Pulmonary artery endothelial cell (primary cell): ENCODE results near the gene SPRTN. TPM values are rescaled to one million over a fixed set of nuclear protein-coding genes. Genes with fewer than 3 reads are reported as not detected.

Source experiments
- DNase-seq: peaks from one replicate; pipeline ENCODE4 v3.0.0-alpha.2; 2011; ENCODE audit warnings: low read depth, low spot score
- total RNA-seq: library from RNA; depleted of rRNA; stranded (reverse); fragments of >200 nt; gene quantifications from 2 replicates; pipeline ENCODE4 v1.2.3, GENCODE V29; 2014

The SPRTN gene, protein sequence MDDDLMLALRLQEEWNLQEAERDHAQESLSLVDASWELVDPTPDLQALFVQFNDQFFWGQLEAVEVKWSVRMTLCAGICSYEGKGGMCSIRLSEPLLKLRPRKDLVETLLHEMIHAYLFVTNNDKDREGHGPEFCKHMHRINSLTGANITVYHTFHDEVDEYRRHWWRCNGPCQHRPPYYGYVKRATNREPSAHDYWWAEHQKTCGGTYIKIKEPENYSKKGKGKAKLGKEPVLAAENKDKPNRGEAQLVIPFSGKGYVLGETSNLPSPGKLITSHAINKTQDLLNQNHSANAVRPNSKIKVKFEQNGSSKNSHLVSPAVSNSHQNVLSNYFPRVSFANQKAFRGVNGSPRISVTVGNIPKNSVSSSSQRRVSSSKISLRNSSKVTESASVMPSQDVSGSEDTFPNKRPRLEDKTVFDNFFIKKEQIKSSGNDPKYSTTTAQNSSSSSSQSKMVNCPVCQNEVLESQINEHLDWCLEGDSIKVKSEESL
- total RNA-seq = 19.3 and 22.4 TPM in 2 replicates

DNA sequence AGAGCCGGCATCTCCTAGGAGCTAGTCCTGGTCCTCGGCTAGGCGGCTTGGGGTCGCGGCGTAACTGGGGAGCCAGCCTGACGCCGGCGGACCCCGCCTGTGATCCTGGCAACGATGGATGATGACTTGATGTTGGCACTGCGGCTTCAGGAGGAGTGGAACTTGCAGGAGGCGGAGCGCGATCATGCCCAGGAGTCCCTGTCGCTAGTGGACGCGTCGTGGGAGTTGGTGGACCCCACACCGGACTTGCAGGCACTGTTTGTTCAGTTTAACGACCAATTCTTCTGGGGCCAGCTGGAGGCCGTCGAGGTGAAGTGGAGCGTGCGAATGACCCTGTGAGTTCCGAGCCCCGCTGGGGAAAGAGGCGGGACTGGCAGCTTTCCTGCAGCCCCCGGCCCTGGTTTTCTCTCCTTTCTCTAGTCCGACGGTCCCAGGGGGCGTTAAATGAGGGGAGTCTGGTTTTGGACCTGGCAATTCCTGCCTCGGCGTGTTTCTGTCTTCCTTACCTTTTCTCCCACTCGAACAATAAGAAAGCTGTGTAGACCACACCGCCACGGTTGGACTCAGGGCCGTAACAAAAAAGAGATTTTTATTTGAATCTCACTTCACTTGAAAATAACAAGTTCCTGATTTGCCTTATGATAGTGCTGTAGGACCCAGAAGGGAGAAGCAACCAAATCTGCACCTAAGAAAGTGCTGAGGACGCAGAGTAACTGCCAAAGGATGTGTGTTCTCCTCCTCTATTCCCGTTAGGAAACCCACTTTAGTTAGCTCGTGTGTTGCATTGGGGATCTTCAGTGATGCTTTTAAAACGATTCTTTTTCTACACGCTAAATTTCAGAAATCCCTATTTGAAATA lies at the start of gene SPRTN:
Gene SPRTN (plus strand): TSS at position 24 of the 859 bp plus-strand sequence. CDS start 91 bp downstream, at position 115.
- no peak for DNase-seq

GRCh38 chr1:231295938-231296337 lies 42.2 kb upstream of the SPRTN start:
- no peak for DNase-seq

DNA sequence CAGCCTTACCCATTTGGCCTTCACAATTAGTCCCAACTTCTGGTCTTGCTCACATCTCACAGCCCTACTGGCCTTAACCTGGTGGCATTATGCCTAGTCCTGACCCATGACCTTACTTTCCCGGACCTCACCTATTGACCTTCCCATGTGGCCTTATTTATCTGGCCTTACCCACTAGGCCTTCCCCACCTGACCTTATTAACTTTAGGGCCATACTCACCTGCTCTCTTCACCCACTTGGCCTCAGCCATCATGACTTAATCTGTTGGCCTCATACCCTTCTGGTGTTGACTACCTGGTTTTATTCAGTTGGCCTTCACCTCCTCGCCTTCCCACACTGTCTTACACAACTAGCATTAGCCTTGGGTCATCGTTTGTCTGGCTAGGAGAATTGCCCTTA lies 36.1 kb upstream of the SPRTN start:
- DNase-seq = no peak

DNA sequence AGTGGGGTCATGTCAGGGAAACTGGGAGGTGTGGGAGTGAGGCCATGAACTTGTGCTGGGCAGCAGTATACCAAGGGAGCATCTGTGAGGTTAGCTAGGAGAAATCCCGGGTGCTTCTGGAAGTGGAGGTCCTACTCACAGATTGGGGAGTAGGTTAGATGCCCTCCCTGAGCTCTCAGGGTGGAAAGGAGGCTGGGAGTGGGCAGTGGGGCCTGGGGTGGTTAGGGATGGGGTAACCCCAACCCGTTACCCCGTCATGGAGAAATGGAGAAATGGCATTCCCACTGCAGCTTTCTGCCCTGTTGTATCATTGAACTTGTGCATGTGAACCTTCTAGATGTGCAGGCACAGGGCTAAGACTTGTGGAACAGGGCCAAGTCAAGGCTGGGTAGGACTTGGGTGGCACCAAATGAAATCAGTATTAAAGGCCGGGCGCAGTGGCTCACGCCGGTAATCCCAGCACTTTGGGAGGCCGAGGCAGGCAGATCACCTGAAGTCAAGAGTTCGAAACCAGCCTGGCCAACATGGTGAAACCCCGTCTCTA lies 27.6 kb upstream of the SPRTN start:
- DNase-seq = no peak

DNA sequence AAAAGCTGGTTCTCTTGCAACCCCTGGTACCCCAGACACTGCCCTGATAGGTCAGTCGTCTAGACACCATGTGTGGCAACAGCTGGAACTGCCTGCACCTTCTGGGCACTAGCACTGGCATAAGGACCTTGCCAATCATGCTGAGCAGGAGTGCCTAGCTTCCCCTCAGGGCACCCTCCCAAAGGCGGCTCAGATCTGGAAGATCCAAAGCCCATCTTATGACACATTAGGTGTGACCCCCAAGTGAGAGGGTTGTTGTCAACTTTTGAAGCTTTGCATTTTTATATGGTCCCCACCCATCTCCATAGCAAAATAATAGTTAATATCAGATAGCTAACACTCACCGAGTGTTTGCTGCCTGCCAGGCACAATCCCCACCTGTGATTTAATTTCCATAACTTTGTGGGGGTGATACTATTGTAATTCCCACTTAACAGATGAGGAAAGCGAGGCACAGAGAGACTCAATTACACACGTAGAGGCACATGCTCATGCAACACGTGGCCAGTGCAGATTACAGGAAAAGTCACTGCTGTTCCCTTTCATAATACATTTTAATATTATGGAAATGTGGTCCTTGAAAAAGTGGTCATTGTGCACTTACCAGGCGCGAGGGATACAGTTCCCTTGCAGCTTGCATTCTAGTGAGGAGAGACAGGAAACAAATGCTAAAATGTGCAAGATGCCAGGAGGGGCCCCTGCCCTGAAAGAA lies 26.2 kb upstream of the SPRTN start:
- DNase-seq = no peak

- DNase-seq = no peak
Measured at GRCh38 chr1:231312432-231312788, 25.7 kb upstream of the SPRTN start.

DNA sequence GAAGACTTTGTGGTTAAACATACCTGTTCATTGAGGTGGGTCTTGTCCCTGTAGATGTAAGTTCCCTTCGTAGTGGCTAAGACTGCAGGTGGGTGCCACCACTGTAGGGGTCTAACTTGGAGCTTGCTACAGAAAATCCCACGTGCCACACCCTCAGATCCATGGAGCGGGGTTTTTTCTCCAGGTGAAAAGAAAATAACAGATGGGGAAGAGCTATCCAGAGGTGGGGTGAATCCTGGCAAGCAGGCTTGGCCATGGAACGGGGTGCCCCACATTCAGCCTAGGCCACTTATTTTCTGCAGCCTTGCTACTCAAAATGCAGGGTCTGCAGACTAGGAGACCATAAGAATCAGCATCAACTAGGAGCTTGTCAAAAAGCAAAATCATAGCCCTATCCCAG lies 24.4 kb upstream of the SPRTN start:
- DNase-seq = no peak

DNA sequence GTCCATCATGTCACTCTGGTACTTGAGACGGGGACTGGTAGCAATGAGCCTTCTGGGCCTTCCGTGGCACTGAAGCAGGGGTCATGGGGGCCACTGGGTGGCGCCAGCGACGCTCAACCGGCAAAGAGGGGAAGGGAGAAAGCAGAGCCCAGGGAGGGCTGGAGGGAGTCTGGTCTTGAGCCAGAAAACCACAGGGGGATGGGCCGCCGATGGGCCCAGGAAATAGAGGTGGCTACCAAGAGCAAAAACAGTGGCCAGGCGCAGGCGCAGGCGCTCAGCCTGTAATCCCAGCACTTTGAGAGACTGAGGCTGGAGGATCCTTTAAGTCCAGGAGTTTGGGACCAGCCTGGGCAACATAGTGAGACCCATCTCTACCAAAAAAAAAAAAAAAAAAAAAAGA lies 22.2 kb upstream of the SPRTN start:
- no peak for DNase-seq

DNA sequence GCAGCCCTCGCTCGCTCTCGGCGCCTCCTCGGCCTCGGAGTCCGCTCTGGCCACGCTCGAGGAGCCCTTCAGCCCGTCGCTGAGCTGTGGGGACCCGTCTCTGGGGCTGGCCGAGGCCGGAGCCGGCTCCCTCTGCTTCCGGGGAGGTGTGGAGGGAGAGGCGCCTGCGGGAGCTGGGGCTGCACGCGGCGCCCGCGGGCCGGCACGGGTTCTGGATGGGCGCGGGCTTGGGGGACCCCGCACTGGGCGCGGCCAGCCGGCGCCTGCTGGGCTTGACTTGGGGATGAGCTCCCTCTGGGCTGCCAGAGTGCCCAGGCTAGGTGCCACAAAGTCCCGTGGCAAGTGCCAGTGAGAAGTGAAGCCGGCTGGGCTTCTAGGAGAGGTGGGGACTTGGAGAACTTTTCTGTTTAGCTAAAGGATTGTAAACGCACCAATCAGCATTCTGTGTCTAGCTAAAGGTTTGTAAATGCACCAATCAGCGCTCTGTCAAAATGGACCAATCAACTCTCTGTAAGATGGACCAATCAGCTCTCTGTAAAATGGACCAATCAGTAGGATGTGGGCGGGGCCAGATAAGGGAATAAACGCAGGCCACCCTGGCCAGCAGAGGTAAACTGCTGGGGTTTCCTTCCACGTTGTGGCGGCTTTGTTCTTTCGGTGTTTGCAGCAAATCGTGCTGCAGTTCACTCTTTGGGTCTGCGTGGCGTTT lies 20.6 kb upstream of the SPRTN start:
- no peak for DNase-seq

DNA sequence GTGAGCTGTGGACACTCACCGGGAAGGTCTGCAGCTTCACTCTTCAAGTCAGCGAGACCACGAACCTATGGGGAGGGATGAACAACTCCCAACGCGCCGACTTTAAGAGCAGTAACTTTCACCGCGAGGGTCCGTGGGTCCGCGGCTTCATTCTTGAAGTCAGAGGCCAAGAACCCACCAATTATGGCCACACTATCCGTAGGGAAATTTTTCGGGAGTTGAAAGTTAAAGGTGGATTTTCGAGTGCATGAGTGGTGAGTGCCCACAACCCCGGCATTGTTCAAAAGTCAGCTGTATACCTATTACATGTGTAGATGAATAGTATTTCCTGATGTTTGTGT lies 20.1 kb upstream of the SPRTN start:
- no peak for DNase-seq

GRCh38 chr1:231318568-231318967 lies 19.5 kb upstream of the SPRTN start:
- no peak for DNase-seq

DNA sequence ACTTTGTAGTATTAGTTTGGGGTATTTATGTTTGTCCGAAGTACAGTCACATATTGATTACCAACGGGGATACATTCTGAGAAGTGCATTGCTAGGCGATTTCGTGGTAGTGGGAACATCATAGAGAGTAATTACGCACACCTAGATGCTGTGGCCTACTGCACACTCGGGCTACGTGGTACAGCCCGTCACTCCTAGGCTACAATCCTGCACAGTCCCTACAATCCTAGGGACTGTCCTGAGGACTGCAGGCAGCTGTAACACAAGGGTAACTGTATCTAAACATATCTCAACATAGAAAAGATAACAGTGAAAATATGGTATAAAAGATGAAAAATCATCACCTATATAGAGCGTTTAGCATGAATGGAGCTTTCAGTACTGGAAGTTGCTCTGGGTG lies 19.0 kb upstream of the SPRTN start:
- DNase-seq = no peak

DNA sequence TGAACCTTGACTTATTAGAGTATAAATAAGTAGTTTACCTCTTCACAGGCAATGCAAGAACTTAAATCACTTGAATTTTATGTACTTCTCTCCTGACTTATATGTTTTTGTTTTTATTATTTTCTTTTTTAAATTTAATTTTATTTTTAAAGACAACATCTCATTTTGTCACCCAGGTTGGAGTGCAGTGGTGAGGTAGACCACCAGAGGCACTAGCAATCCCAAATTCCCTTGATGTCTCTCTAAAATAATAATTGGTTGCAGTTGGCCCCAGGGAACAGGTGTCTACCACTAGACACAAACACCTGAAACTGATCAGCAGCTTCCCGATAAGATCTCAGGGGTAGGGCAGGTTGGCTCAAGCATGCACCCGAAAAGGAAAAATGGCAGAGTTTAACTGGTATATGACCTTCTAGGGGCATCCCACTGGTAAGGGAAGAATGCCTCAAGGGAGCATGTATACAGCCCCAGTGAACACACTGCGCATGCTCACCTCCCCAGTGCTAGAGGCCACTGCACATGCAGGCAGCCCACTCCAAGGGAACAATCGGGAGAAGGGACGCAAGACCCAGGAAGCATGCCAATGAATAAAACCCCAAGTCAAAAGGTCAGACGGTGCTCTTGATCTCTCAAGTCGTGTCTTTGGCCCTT lies 15.1 kb upstream of the SPRTN start:
- no peak for DNase-seq

- no peak for DNase-seq
Measured at GRCh38 chr1:231324660-231325059, 13.4 kb upstream of the SPRTN start.

- no peak for DNase-seq
Measured at GRCh38 chr1:231326248-231326647, 11.8 kb upstream of the SPRTN start.

GRCh38 chr1:231327617-231328016 lies 10.5 kb upstream of the SPRTN start:
- DNase-seq = no peak

- DNase-seq = no peak
Measured at GRCh38 chr1:231329483-231329882, 8.6 kb upstream of the SPRTN start.

GRCh38 chr1:231332761-231333160 lies 5.3 kb upstream of the SPRTN start:
- DNase-seq = no peak

- no peak for DNase-seq
Measured at GRCh38 chr1:231334079-231334666, 3.9 kb upstream of the SPRTN start.

DNA sequence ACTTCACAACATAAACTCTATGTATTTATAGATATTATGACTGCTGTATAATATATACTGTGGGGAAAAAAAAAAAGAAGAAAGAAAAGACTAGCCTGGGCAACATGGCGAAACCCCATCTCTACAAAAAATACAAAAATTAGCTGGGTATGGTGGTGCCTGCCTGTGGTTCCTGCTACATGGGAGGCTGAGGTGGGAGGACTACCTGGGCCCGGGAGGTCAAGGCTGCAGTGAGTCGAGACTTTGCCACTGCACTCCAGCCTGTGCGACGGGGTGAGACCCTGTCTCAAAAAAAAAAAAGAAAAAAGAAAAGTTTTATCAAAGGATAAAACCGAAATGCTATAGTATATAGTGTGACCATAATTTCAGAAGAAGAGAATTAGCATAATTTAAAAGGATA lies 3.1 kb upstream of the SPRTN start:
- no peak for DNase-seq
